SHP77 treated with DMSO at 0.1 percent for 48 hours (cell line): ENCODE data around the gene NPB.

Source experiments
- DNase-seq: peaks from one replicate; lab custom pipeline; 2025; lab: John Stamatoyannopoulos, UW

Gene NPB

GRCh38 chr17:81902023-81902652 is at the start of gene NPB:
Gene NPB, plus strand, starts transcription at chr17:81902238. Its CDS starts 40 bp downstream, at chr17:81902278.
- DNase-seq, result no peak

GRCh38 chr17:81854974-81855774 is 46.9 kb upstream of the NPB start:
- DNase-seq, result no peak

GRCh38 chr17:81858170-81858966 is 43.7 kb upstream of the NPB start:
- peak; percentile 71 for DNase-seq

- DNase-seq, result no peak
Measured at GRCh38 chr17:81858967-81859905, 42.8 kb upstream of the NPB start.

- DNase-seq, result no peak
Measured at GRCh38 chr17:81859906-81860755, 41.9 kb upstream of the NPB start, which contains the start of gene P4HB. Gene P4HB, minus strand, starts transcription at chr17:81860535. Its CDS starts 64 bp downstream, at chr17:81860471.

- peak; percentile 100 for DNase-seq
Measured at GRCh38 chr17:81860756-81861568, 41.1 kb upstream of the NPB start.

- no peak for DNase-seq
Measured at GRCh38 chr17:81863123-81863675, 38.8 kb upstream of the NPB start.

- DNase-seq, result no peak
Measured at GRCh38 chr17:81863833-81864768, 37.9 kb upstream of the NPB start.

- no peak for DNase-seq
Measured at GRCh38 chr17:81865358-81865732, 36.7 kb upstream of the NPB start.

- peak; percentile 47 for DNase-seq
Measured at GRCh38 chr17:81865733-81866439, 36.2 kb upstream of the NPB start.

GRCh38 chr17:81866440-81867169 is 35.4 kb upstream of the NPB start:
- DNase-seq, result no peak

- no peak for DNase-seq
Measured at GRCh38 chr17:81867170-81867990, 34.7 kb upstream of the NPB start.

GRCh38 chr17:81867991-81868673 is 33.9 kb upstream of the NPB start:
- no peak for DNase-seq

- peak; percentile 25 for DNase-seq
Measured at GRCh38 chr17:81868674-81869220, 33.3 kb upstream of the NPB start.
